ENCODE results near the gene CALU.

CALU gene

DNA sequence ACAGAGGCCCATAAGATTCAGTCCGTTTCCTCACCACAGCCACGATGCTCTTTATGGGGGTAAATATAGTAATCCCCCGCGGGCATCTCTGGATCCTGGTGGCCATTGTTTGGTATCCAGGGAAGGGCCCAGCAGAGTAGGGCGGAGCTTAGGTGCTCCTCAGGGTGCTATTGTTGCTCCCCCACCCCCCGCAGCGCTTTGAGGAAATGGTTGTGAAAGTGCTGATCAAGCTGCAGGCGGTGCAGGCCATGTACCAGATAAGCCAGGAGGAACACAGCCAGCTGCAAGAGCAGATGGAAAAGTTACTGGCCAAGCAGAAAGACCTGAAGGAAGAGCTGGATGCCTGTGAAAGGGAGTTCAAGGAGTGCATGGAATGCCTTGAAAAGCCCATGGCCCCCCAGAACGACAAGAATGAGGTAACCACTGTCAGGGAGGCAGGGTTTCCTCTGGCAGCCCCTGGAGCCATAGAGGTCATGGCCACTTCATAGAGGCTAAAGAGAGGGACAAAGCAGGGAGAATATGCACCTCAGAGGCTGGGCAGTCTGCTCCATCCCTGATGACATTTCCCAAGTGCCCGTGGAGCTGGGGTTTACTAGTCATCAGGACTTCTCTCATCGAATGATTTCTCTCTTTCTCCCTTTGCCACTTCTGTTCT, 73.5 kb downstream of the CALU start:
- no peak for DNase-seq

DNA sequence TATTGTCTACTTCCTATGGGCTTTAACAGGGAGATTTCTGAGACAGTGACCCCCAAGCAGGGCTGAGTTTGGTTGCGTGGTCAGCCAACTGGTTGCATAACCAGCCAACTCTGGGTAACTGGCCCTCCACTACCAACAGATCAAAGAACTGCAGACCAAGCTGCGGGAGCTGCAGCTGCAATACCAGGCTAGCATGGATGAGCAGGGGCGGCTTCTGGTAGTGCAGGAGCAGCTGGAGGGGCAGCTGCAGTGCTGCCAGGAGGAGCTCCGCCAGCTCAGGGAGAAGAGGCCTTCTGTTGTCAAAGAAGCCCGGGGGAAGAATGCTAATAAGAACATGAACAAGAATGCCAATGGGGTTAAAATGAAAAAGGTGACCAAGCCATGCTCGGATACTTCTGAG, 75.3 kb downstream of the CALU start:
- no peak for DNase-seq

DNA sequence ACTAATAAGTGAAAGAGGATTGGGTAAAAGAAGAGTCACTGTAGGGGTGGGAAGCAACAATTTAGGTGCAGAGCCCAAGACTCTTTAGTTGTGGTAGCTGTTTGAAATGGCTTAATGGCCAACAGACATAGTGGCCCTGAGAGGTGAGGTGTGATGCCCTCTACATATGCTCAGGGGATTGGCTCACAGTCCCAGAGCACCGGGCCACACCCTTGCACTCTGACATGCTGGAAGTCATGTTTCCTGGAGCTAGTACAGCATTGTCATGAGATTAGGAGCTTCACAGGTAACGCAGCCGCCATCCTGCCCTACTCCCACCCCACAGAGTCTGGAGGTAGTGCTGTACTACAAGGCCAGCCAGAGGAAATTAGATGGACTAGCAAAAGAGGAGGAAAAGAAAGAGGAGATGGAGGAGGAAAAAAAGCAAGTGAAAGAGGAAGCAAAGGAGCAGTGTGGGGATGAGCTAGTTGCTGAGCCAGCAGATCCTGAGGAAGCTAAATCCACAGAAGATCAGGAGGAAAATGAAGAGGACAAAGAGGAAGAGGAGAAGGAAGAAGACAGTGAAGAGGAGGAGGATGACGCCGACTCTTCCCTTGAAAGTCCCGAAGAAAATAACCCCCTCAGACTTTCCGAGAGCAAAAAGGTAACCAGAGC, 76.3 kb downstream of the CALU start:
- DNase-seq = no peak

DNA sequence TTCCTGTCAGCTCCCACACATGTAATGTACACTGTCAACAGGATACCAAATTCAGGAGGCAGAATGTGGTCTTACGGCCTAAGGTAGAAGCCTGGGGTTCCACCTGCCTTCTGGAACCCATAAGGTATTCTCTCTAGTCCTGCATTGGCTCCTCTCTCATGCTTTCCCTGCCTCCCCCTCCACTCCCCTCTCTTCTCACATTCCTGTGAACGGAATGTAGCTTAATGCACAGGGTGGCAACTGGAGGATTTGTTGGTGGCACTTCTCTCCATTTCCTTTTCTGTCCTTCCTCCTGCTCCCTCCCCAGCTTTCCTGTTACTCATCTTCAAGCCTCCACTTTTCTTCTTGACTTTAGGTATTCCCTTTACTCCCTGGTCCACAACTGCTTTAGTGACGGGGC, 79.5 kb downstream of the CALU start:
- no peak for DNase-seq
